IPS DF 6.9 (cell line): Measurements from ENCODE around the gene TPD52L3.
A peak's percentile ranks its signal among the peaks of the same experiment; 100 is the strongest.

Experiments
- DNase-seq: peaks from one replicate; pipeline ENCODE4 v3.0.0-alpha.2; 2013; ENCODE audit warnings: low read depth, low spot score
- H3K27ac ChIP-seq: one replicate; pipeline ENCODE4 v1.5.1; 2013; ENCODE audit warnings: low read length, control low read depth
- H3K27me3 ChIP-seq: 2 replicates; pipeline ENCODE4 v1.6.1; 2013; ENCODE audit warnings: mild to moderate bottlenecking, low read length; ENCODE audit not compliant: control insufficient read depth, insufficient read depth
- H3K36me3 ChIP-seq: 2 replicates; pipeline ENCODE4 v1.6.1; 2013; ENCODE audit warnings: low read length; ENCODE audit not compliant: control insufficient read depth, insufficient read depth
- H3K4me1 ChIP-seq: 2 replicates; pipeline ENCODE4 v1.6.1; 2013; ENCODE audit warnings: low read length; ENCODE audit not compliant: control insufficient read depth, insufficient read depth
- H3K4me3 ChIP-seq: 2 replicates; pipeline ENCODE4 v1.5.1; 2013; ENCODE audit warnings: mild to moderate bottlenecking, low read length
- H3K9me3 ChIP-seq: 2 replicates; pipeline ENCODE4 v1.6.1; 2013; ENCODE audit warnings: low read length, inconsistent platforms; ENCODE audit not compliant: control insufficient read depth, insufficient read depth
- WGBS: extraction: QIAGEN DNeasy Blood & Tissue Kit; methylation state at CpG from one replicate; pipeline ENCODE4 v1.1.7; 2013; ENCODE audit warnings: mixed read lengths, missing lambda C conversion rate; ENCODE audit not compliant: insufficient read length, insufficient coverage; 5-methylcytosine and 5-hydroxymethylcytosine counted together

Gene TPD52L3

DNA sequence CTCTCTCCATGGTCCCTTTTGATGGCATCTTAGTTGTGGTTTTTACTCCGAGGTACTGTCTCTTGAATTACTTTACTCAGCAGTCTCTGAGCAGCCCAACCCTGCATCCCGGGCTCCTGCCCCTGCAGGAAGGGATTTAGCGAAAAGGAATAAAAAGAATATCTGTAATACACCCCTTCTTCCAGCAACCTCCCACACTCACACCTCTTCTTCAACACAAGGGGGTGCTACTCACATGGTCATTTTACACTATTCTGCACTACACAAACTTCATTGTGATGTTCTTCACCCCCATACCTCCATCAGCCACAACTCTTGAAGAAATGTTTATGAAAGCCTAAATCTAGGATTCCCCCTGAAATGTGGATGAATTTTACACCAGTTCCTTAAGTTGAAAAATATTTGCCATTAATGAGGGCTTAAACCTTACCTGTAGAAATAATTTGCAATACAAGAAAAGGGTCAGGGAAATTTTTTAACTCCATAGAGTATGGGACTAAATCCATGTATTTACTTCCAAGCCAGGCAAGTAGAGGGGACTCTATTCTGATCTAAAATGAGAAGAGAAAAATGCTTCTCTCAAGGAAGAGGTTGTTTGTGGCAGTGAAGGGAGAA, 26.0 kb downstream of the TPD52L3 start:
- no CpG with 5 or more reads among the region's 3 CpGs for WGBS
- Histone ChIP-seq H3K4me1 (no peaks in the 10 kb centered on the region), H3K27me3 (no peaks in the 10 kb centered on the region), H3K4me3 (no peak overlapping the region), H3K9me3 (no peaks in the 10 kb centered on the region), H3K27ac (no peak overlapping the region), H3K36me3 (no peaks in the 10 kb centered on the region)
- DNase-seq, result peak; percentile 29

DNA sequence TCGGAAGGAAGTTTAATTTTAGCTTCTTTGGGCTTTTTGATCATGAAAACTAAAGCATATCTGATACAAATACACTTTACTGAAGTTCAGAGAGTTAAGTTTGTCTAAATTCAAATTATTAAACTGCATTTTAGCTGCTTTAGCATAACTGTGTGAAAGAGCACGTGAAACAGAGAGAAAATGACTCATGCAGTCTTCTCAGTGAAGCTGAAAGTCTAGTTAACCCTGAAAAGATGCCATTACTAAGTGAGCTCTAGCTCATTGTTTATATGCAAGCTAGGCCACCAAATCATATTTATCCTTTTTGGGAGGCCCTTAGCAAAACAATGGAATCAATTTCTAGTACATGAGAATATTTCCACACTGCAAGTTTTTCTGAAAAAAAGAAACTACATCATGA, 27.6 kb downstream of the TPD52L3 start:
- Histone ChIP-seq H3K27ac (no peak overlapping the region), H3K4me1 (no peaks in the 10 kb centered on the region), H3K36me3 (no peaks in the 10 kb centered on the region), H3K27me3 (no peaks in the 10 kb centered on the region), H3K9me3 (no peaks in the 10 kb centered on the region), H3K4me3 (no peak overlapping the region)
- no CpG with 5 or more reads among the region's 2 CpGs for WGBS
- DNase-seq, result no peak

DNA sequence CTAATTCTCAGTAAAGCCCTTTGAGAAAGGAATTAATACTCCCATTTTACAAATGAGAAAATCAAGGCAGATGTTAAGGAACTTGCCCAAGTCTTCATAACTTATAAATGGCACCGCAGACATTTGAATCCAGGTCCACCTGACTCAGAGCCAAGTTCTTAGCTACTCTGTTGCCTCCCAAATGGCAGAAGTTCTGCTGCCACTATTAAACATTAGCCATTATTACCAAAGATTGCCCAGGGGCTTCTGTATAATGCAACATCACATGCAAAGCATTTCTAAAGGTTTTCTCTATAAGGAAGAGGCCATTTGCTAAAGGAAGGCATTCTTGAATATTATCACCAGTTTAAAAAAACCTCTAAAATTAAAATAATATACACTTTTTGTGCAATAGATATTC, 28.3 kb downstream of the TPD52L3 start:
- WGBS, result no CpG with 5 or more reads among the region's 1 CpG
- Histone ChIP-seq H3K9me3 (no peaks in the 10 kb centered on the region), H3K27me3 (no peaks in the 10 kb centered on the region), H3K4me1 (no peaks in the 10 kb centered on the region), H3K36me3 (no peaks in the 10 kb centered on the region), H3K4me3 (no peak overlapping the region), H3K27ac (no peak overlapping the region)
- DNase-seq, result no peak

DNA sequence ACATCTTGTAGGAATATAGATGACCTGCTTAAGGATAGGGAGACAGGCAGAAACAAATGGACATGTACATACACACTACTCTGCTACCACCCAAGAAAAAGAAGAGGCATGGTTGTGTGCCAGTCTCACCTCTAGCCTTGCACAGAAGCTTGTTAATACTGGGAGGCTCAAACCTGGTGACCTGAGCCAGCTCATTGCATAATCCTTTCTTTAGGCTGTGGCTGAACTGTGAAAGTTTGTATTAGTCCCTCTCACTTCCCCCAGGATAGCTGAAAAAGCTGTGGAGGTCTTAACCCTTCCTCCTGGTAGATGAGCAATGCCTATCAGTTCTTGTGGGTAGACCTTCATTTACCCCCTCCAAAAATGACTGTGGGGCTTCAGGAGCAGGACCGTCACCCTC, 28.7 kb downstream of the TPD52L3 start:
- Histone ChIP-seq H3K27me3 (no peaks in the 10 kb centered on the region), H3K4me1 (no peaks in the 10 kb centered on the region), H3K9me3 (no peaks in the 10 kb centered on the region), H3K4me3 (no peak overlapping the region), H3K27ac (no peak overlapping the region), H3K36me3 (no peaks in the 10 kb centered on the region)
- DNase-seq, result no peak
- WGBS, result no CpG with 5 or more reads among the region's 1 CpG

DNA sequence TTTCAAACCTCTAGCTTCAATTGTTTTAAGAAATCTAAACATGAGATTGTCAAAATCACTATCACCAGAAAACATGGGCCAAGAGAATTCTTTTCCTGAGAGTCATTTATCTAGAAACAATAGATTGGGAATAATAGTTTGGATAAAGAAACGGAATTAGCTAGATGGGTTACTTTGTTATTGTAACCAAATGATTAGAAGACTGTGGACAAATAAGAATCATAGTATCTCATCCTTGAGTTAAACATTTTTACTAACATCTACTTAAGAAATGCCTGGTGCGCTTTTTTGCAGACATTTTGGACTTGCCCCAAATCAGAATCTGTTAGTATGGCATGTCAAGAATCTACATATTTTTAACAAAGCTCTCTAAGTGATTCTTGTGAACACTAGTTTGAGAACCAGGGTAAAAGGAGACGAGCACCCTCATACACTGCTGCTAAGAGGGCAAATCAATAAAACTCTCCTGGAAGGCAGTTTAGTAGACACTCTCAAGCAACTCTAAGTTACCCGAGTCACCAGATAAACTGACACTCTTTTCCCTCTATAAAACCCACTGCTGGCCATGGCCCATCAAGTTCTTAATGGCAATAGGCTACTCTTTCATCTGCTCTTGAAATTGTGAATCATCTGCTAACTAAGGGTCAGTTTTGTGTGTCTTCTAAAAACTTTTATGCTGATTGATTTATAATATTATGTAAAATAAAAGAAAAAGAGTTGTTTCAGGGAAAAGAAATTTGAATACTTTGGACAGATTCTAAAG, 39.1 kb downstream of the TPD52L3 start:
- no peak for DNase-seq
- no CpG with 5 or more reads among the region's 4 CpGs for WGBS

DNA sequence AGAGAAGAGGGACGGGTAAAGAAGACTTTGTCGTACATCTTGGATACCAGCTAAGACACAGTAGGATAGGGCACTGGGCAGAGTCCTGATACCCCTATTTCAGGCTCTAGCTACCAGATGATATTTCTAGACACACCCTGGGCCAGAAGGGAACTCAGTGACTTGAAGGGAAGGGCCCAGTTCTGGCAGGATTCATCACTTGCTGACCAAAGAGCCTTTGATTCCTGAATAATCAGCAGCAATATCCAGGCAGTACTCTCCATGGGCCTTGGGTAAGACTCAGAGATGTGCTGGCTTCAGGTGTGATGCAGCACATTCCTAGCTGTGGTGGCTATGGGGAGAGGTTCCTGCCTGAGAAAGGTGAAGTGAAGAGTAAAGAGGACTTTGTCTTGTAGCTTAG, 40.7 kb downstream of the TPD52L3 start:
- Histone ChIP-seq H3K4me3 (no peak overlapping the region), H3K4me1 (no peaks in the 10 kb centered on the region), H3K27me3 (no peaks in the 10 kb centered on the region), H3K9me3 (no peaks in the 10 kb centered on the region; the same call in 1 of the 2 replicates), H3K27ac (no peak overlapping the region), H3K36me3 (no peaks in the 10 kb centered on the region)
- DNase-seq, result no peak
- WGBS, result no CpG with 5 or more reads among the region's 2 CpGs

More for the DNA sequence above, 39.1 kb downstream of the TPD52L3 start:
- Histone ChIP-seq H3K4me3 (no peak overlapping the region), H3K27me3 (no peaks in the 10 kb centered on the region), H3K36me3 (no peaks in the 10 kb centered on the region), H3K9me3 (no peaks in the 10 kb centered on the region; the same call in 1 of the 2 replicates), H3K4me1 (no peaks in the 10 kb centered on the region), H3K27ac (no peak overlapping the region)
